ENCODE measurements around the gene FAM120A. TPM values are rescaled to one million over a fixed set of nuclear protein-coding genes. Genes with fewer than 3 reads are reported as not detected.

The FAM120A gene
- total RNA-seq, 2 donors from 2014 or later, result 79.6 to 79.7 TPM

DNA sequence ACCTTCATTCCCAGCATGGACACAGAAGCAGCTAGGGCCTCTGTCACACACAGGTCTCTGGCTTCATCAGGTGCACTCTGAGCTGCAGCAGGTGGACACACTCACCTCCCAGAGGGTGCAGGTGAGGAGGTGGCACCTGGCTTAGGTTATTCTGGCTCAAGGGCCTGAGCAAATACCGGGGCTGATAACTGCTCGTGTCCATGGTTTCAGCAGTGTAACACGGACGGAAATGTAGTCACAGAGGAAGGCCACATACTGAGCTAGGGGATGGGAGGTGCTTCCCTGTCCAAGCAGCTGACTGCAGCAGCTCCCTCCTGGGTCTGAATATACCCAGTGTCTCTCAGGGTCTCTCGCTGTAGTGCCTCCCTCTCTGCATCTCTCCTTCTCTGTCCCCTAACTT is 130.6 kb downstream of the FAM120A start:
- peak; percentile 18 for DNase-seq
- peak in 1 of 2 donors; percentile 40 for ATAC-seq
- intact Hi-C loops (cut with DNase I), result no loop called here

DNA sequence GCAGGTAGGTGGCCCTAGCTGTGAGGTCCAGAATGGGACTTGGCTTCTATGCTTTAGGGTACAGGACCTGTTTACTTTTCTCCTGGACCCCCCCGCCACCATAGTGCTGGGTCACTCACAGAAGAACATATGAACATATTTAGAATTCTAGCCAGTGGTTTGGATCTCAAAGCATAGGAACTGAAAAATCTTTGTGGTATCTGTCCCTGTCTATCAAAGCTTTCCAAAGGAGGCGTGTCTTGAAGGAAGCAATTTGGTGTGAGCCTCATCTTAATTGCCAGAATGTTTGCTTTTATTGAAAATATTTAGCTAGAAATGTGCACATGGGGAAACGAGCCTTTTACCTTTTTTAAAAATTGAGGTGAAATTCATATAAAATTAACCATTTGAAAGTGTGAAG is 131.1 kb downstream of the FAM120A start:
- intact Hi-C loops (cut with DNase I), result no loop called here
- ATAC-seq (no peak), DNase-seq (no peak)

DNA sequence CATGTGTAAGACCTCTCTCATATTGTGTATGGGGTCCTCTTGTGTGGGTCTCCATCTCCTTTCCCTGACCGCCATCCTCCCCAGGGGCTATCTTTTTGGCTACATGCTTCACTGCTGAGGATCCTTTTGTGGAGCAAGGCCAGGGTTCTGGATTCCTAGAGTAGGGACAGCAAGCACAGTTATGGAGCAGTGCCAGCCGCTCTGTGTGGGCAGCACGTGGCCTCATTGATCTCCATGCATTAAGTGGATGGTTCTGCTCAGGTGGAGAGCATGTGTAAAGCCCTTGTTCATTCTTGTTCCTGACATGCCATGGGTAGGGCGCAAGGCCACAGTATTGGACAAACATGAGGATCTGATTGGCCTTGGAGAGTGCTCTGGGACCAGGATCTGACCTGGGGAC is 133.8 kb downstream of the FAM120A start:
- intact Hi-C loops (cut with DNase I), result no loop called here
- DNase-seq (peak; percentile 7), ATAC-seq (no peak)

DNA sequence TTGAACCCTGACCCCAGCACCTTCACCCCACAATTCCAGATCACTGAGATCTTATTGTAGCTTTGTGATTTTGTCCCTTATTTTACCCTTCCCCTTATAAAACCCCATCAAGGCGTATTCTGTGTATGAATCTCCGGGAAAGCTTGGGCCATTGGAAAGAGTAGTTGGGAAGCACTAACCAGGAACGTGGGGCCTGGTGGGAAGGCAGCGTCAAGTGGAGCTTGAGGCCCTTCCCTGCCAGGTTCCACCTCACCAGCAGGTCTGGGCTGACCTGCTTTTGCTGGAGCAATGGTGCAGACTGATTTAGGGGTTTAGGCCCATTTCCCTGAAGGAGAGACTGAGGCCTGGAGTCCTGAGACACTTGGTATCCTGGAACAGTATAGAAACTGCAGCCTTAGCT is 134.2 kb downstream of the FAM120A start:
- intact Hi-C loops (cut with DNase I), result no loop called here

DNA sequence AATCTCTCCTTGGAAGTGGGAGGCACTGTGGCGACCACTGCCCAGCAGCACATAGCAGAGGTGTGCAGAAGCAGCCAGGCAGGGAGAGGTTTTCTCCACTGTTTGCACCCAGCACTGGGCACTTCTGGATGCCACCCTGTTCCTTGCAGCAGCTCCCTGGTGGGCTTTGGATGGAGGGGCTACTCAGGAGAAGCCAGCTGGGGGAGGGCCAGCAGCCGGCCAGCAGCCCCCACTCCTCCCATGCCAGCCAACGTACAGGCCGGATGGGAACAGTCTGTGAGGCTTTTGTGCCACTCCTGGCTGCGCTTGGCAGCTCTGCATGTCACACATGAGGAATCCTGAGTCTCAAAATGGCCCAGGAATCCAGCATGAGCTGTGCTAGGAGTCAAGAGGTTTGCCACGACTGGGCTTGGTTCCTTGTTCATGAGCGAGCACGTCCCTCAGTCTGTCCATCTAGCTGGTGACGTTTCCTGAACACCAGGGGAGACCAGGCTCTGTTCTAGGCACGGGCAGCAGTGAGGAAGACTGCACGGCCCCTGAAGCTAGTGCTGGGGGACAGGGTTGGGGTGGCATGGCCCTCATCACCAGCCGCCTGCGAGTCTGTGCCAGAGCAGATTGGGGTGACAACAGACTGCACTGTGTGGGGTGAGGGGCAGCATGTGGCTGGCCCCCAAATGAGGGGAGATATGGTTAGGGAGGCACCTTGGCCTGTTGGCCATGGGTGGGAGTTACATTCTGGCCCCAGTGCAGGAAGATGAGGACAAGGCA is 135.0 kb downstream of the FAM120A start:
- DNase-seq (peak; percentile 26), ATAC-seq (peak in 1 of 2 donors; percentile 44)
- intact Hi-C loops (cut with DNase I), result no loop called here

More for the DNA sequence above, 134.2 kb downstream of the FAM120A start:
- ATAC-seq, result no peak
- DNase-seq, result no peak

DNA sequence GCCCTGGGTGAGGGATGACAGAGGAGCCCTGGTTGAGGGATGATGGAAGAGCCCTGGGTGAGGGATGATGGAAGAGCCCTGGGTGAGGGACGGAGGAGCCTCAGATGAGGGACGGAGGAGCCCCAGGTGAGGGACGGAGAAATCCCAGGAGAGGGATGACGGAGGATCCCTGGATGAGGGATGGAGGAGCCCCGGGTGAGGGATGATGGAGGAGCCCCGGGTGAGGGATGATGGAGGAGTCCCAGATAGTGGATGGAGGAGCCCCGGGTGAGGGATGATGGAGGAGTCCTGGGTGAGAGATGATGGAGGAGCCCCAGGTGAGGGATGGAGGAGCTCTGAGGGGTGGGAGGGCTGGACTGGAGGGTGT is 135.8 kb downstream of the FAM120A start:
- intact Hi-C loops (cut with DNase I), result no loop called here
- DNase-seq, result no peak
- ATAC-seq, result no peak

DNA sequence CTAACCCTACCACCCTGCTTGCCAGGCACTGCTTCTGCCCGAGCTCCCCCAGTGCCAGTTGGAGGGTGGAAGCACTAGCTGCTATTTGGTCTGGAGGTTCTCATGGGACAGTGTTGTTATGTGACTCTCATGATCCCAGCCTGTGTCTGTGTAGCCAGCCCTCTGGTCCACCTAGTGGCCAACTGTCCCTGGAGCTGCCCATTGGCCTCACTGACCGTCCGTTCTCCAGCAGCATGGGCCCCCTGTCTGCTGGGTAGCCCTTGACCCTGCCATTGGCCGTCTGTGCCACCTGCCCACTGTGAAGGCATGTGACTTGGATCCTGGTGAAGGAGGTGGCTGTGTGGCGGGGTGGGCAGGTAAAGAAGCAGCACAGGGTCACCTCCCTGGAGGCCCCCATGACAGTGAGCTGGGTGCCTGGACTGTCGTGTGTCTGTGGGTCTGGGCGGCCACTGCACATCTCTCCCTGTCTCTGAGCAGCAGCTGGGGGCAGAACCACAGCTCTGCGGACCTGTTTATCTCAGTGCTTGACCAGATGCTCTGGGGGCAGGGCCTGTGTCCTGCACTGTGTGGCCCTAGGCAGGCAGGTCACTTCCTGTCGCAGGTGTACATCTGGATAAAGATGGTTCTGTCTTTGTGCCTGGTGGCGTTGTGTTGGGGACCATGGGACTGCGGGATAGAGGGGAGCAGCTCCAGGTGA is 136.3 kb downstream of the FAM120A start:
- intact Hi-C loops (cut with DNase I), result no loop called here
- DNase-seq, result no peak
- peak; percentile 9 to 38 for ATAC-seq

DNA sequence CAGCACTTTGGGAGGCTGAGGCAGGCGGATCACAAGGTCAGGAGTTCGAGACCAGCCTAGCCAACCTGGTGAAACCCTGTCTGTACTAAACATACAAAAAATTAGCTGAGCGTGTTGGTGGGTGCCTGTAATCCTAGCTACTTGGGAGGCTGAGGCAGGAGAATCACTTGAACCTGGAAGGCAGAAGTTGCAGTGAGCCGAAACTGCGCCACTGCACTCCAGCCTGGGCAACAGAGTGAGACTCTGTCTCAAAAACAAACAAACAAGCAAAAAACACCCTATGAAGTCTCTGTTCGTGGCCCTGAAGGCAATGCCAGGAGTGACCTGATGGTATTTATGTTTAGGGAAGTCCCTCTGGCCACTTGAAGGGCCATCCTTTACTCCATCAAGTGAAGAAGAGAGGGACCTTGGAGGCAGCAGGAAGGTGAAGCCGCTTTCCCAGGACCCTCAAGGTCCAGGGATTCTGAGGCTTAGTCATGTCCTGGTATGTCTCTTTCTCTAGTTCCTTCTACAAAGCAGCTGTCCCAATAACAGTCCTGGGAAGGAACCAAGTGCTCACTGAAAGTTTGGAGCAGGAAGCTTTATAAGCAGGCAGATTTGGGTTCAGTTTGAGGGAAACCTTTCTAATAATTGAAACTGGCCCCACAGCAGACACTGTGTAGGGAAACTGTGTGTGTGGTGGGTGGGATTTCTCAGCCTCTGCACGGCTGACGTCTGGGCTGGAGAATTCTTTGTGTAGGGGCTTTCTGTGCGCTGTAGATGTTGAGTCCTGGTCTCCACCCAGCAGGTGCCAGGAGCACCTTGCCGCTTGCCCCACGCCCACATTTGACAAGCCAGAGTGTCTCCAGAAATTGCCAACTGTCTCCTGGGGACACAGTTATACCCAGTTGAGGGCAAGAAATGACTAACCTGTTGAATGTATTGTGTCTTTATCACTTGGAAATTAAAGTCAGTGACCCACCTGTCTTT is 137.4 kb downstream of the FAM120A start:
- no peak for DNase-seq
- intact Hi-C loops (cut with DNase I), result no loop called here
- ATAC-seq, result no peak

DNA sequence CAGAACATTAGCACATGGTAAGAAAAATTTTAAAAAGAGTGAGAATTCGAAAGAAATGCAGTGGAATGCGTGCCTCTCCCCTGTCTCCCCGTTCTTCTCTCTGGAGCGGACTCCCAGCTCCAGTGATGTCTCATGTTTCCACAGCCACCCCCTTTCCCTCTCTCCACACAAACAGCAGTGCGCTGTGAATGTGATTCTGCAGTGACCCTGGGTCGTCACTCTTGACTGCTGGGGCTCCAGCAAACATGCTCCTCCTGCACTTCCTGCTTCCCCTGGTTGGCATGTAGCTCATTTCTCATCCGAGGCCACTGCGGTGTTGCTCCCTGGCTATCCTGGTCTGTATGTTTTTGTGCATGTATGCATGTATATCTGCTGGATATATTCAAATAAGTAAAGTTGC is 138.2 kb downstream of the FAM120A start:
- no peak for DNase-seq
- ATAC-seq, result no peak
- intact Hi-C loops (cut with DNase I), result no loop called here

DNA sequence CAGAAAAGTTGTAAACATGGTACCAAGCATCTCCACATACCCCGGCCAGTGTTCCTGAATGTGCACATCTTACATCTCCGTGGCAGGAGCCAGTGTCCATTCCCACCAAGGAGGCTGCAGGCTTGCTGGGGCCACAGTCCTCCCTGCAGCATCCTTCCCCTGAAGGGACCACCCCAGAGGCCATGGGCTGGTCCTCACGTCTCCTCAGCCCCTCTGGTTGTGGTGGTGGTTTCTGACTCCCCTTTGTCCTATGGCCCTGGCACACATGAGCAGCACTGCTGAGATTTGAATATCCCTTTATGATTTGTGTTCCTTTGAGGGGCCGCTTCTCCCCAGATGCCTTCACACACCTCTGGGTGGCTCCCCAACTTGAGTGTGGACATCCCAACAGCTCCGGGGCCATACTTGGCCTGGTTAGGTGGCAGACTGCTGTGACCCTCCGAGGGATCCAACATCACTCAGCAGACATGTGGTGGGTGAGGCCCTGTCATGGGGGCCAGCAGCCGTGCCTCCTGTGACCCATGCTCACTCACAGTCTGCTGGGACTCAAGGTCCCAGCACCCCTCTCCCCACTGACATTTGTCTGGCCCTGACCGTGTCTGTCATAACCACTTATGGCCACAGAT is 139.2 kb downstream of the FAM120A start:
- DNase-seq (no peak), ATAC-seq (no peak)
- intact Hi-C loops (cut with DNase I), result no loop called here

DNA sequence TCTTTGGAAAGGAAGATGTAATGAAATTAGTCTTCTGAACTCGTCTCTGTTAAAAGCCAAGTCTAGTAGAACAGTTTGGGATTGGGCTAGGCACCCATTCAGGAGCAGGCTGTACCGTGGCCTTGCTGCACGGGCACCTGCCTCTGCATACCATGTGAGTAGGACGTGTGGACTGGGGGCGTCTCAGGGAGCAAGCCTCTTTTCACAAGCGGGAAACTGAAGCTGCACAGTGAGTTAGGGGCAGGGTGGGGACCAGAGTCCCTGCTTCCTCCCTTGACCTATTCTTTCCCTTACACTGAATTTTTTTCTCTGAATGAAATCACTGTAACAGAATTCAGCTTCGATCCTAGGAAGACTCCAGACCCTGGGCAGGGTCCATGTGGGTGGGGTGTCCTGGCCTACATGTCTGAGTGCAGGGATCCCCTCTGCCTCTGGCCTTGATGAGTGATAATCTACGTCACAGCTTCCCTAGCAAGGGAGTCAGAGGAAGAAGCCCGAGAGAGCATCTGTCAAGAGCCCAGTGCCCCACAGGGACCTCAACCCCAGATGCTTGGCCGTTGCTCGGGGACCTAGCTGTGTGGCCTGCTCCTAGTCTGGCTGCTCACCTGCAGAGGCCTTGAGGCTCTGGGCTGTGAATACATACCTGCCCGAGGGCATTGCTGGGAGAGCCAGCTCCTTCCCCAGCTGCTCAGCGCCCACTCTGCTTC is 140.0 kb downstream of the FAM120A start:
- DNase-seq, result no peak
- no peak for ATAC-seq
- intact Hi-C loops (cut with DNase I), result no loop called here

DNA sequence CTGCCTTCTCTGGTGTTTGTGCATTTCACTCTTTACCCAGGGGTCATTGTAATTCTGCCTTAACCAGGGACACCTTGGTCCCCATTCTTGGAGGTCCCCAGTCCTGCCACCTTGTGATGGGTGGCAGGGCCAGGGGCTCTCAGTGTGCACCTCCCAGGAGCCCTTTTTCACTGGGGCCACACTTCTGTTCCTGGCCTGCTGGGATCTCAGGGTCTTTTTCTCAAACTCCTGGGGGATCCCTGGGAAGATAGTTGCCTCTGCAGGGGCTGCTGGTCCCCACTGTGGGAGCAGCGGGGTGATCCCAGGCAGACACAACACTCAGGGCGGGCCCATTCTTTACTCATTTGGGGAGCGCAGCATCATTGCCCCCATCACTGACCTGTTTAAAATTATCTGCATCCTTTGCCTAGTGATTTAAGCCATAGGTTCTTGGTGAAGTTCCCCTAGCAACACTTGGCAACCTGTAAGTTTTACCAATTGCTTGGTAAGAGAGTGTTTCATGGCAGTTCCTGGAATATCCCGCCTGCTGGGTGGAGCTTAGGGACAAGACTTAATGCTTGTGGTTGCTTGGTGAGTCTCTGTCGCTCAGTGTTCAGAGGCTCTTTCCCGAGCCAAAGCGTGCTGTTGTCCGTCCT is 140.6 kb downstream of the FAM120A start:
- ATAC-seq, result no peak
- intact Hi-C loops (cut with DNase I), result no loop called here
- no peak for DNase-seq

DNA sequence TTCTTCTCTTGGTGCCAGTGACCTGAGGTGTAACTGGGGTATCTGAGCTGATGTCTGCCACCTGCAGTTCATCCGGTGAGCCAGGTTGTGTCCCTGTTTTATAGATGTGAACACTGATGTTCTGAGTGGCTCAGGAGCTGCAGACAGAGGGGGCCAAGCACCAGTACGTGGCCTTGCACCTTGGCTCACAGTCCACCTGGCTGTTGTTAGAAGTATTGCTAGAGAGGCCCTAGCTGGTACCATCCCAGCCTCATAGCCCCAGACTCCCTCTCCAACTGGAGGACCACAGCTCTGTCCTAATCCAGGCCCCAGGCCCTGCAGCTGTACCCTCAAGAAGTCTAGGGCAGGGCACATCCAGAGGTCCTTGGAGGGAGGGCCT is 141.1 kb downstream of the FAM120A start:
- intact Hi-C loops (cut with DNase I), result no loop called here
- DNase-seq (no peak), ATAC-seq (no peak)

DNA sequence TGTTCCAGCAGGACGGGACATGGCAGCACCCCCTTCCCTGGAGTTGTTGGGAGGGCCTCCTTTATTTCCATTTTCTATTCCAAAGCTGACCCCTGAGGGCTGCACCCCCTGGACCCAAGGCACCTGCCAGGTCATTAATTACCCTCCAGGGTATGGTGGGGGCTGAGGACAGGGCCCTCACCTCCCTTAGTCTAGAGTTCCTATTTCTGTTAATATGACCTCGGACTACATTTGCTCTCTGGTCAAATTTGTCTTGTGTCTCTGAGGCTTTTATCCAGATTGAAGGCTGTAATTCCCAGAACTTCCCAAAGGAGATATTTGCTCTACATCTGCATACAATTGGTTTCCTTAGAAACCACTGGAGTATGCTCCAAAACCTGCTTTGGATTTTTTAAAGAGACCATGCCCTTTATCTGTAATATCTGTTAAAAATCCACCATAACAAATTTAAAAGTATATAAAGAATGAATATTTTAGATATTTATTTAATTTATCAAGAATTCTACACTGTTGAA is 141.7 kb downstream of the FAM120A start:
- intact Hi-C loops (cut with DNase I), result no loop called here
- ATAC-seq (no peak), DNase-seq (no peak)

DNA sequence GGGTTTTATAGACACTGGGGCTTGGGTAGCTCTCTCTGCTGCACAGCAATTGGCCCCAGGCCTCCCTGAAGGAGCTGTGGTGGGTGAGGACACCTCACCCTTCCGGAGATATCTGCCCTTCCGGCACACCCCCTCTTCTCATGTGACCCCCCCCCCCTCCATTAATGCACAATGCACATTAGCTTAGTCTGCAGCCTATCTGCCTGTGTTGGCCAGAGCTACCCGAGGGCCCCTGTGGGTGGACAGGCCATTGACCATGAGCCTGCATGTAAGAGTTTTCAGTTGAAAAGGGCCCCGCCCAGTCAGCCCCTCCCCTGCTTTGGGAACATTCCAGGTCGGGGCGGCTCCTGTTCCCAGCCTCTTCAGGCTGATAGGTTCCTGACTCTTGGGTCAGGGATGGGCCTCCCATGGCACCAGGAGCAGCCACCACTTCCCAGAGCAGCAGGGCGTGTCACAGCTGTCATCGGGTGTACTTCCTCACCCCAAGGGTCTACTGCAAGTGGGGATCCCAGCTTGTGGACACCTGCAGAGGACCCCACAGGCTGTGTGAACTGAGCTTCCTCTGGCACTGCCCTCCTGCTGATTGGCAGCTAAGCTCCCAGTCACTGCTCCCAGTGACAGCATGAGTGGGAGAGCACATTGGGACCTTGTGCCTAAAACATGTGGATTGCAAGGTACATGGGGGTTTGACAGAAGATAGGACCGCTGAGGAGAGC is 142.7 kb downstream of the FAM120A start:
- peak in 1 of 2 donors; percentile 14 for ATAC-seq
- DNase-seq, result no peak
- intact Hi-C loops (cut with DNase I), result no loop called here

DNA sequence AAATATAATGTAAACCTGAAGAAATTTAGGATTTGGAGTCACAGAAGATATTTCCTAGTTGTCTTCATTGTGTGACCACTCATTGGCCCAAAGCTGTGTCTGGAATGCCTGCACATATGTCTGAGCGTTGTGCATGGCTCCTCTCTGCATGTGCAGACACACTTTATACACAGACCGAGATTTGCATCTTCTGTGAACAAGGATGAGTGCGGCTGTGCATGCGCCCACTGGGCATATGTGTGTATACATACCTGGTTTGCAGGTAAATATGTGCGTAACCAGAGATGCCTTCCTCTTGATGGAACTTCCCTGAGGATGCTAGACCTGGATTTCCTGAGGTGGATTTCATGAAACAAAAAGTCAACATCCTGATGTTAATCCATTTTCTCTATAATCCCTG is 144.0 kb downstream of the FAM120A start:
- ATAC-seq (no peak), DNase-seq (no peak)
- intact Hi-C loops (cut with DNase I), result no loop called here

DNA sequence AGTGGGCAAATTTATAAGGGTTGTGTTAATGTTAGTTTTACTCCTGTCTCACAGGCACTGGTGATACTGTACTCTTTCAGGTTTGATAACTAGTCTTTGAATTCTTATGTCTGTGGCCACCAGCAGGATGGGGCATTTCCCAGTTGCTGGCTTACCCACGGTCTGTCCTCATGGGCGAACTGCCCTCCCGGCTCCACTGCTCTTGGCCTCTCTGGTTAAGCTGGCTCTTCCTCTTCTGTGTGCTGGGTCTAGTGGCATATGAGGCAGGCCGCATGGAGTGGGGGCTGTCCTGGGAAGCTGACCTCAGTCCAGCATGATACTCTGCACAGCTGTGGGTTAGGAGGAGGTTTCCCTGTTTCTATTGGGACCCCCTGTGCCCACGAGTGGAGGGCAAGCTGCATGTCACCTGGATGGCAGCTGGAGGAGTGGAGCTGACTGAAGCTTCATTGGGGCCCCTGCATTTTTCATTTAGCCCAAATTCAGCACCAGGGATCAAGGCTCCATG is 144.4 kb downstream of the FAM120A start:
- no peak for DNase-seq
- intact Hi-C loops (cut with DNase I), result no loop called here
- ATAC-seq, result no peak
